Left kidney (tissue), 8 donors: ENCODE results near the gene GSDME. TPM values are rescaled to one million over a fixed set of nuclear protein-coding genes. Genes with fewer than 3 reads are reported as not detected.
"Not testable (repeated sequence)": the region's sequence is repeated elsewhere in the genome, so short reads cannot be mapped to it uniquely, and the experiment has no call there.

ENCODE experiments used
- DNase-seq: peaks from one replicate; pipeline ENCODE4 v3.0.0-alpha.2; 2013
- long read RNA-seq, 8 donors: transcript quantifications; one replicate each; lab custom pipeline, GENCODE V29; 2026
- polyA plus RNA-seq: library from polyadenylated mRNA; unstranded; fragments of 120-200 nt; gene quantifications from one replicate; pipeline ENCODE4 v1.2.1, GENCODE V29; 2013; ENCODE audit not compliant: insufficient read length

The GSDME gene
- 16.5 TPM for polyA plus RNA-seq
- long read RNA-seq, donor 1, full-length matches to known transcripts: 2 of 2 reads
- long read RNA-seq, donor 1, partial matches to known transcripts: 0 of 2 reads
- long read RNA-seq, donor 1, other reads (novel, unspliced or antisense): 0 of 2 reads
- long read RNA-seq, donor 2, partial matches to known transcripts: 0 of 2 reads
- long read RNA-seq, donor 2, other reads (novel, unspliced or antisense): 0 of 2 reads
- long read RNA-seq, donor 3, partial matches to known transcripts: 0 of 1 reads
- long read RNA-seq, donor 3, other reads (novel, unspliced or antisense): 0 of 1 reads
- long read RNA-seq, donor 4: 0 reads
- long read RNA-seq, donor 5, full-length matches to known transcripts: 7 of 7 reads
- long read RNA-seq, donor 5, partial matches to known transcripts: 0 of 7 reads
- long read RNA-seq, donor 5, other reads (novel, unspliced or antisense): 0 of 7 reads
- long read RNA-seq, donor 6, transcript GSDME-215 (10 exons, 2,250 nt): major isoform, 6 of 6 reads
- long read RNA-seq, donor 6, partial matches to known transcripts: 0 of 6 reads
- long read RNA-seq, donor 6, other reads (novel, unspliced or antisense): 0 of 6 reads
- long read RNA-seq, donor 7, transcript GSDME-215 (10 exons, 2,250 nt): major isoform, 6 of 7 reads
- long read RNA-seq, donor 7, partial matches to known transcripts: 0 of 7 reads
- long read RNA-seq, donor 7, other reads (novel, unspliced or antisense): 0 of 7 reads
- long read RNA-seq, donor 8: 0 reads

DNA sequence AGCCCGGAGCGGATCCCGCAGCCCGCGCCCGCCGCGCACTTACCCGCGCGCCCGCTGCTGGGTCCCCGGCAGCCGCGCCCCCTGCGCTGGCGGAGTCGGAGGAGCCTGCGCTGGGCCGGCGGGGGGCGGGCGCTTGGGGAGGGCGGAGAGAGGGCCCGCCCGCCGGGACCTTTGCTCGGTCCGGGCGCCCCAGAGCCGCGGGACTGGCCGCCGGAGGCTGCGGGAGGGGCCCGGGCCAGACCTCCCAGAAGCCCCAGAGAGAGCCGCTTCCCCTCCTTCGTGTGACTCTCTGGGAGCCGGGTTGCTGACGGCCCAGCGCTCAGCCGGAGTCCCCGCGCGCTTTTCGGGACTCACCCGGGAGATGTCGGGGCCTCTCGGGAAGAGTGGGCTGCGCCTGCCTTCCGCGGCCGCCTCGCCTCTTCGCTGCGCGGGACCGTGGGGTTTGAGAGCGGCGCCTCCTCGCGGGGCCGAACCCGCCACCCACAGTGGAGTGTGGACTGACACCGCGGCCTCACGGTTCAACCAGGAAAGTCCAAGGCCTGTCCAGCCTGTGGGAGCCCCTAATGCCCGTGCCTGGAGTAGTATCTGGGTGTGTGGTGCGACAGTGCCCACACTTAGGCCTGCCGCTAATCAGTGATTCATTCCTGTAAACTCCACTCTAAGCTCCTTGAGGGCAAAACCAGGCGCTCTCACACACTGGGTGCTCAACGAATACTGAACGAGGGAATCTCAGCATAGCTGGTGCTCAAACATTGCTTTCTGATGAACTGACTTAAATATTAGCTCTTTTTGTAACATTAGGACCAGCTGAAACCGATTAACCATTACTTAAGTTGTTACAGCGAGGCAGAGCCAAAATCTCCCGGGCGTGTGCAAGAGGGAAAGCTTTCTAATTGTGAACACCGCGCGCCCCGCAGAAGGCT is at the start of gene GSDME:
GSDME (minus strand) TSS at position 112 of the 923 bp plus-strand sequence. CDS start 7,690 bp downstream, outside the sequence.
- DNase-seq: peak; percentile 56

DNA sequence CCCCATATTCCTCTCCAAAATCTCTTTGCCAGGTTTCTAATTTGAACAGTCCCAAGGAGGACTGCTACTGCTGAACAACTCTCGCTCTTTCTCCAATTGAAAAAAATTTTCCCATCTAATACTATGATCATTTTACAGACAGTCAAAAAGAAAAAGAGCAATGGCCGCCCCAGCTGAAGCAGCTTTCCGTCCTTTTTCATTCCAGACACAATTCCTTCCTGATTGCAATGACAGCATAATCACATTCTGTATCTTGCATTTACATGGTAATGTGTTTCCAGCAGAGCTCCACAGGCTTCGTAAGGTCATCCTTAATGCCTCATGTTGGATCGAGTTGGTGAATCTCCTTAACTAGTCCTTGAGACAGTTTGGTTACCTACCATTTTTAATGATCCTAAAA is 45.0 kb upstream of the GSDME start:
- no peak for DNase-seq

DNA sequence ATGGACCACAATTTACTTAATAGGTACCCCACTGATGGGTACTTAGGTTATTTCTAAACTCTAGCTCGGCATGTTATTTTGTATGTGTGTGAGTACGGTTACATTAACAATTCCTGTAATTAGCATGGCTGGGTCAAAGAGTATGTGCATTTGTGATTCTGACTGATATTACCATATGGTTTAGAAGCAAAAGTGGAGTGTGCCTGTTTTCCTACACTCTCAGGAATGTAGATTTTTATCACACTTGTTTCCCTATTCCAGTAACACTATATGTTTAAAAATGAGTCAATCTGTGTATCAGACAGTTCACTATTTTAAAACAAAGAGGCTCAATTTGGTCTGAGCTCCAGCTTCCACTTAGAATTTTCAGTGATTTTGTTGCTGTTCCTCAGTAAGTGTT is 44.6 kb upstream of the GSDME start:
- DNase-seq: no peak

DNA sequence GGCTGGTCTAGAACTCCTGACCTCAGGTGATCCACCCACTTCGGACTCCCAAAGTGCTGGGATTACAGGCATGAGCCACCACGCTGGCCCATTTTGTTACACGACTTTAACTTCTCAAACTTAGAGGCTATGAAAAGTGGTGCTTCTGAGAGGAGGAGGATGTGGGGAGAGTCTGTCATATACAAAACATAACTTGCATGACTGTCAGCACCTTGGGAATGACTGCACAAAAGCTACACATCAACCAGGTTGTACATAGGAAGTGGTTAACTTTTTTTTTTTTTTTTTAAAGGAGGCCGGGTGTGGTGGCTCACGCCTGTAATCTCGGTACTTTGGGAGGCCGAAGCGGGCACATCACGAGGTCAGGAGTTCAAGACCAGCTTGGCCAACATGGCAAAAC is 43.4 kb upstream of the GSDME start:
- DNase-seq: no peak

DNA sequence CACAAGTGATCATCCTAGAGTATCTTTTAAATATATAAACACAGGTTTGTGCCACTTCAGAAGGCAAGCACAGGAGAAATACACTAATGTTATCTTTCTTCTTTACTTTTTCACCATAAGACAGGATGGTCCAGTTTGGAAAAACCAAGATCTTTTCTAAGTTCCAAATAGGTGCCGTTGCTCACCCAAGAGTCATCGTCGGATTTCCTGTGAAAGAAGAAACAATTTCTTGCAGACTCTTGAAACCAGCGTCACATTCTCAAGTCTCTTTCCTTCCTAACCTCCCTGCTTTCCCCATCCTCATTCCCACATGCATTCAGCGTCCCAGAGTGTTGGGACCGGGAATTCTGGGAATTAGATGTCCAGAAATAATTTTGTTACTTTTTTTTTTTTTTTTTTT is 42.8 kb upstream of the GSDME start:
- DNase-seq: no peak

DNA sequence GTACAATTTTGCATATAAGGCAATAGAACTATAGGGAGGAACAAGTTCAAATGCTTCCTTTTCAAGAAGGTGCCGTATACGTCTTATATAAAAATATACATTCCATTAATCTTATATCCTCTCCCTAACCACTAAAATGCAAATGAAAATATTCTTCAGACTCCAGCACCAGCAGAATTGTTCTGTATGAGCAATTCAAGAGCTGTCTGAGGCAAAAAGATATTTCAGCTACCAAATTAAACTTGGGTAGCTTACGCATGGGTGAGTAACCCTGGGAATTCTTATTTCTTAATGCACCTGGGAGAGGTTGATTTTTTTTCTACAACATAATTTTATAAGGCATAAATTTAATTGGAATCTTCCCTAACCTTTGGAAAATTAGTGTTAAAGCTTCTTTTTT is 42.2 kb upstream of the GSDME start:
- DNase-seq: no peak

DNA sequence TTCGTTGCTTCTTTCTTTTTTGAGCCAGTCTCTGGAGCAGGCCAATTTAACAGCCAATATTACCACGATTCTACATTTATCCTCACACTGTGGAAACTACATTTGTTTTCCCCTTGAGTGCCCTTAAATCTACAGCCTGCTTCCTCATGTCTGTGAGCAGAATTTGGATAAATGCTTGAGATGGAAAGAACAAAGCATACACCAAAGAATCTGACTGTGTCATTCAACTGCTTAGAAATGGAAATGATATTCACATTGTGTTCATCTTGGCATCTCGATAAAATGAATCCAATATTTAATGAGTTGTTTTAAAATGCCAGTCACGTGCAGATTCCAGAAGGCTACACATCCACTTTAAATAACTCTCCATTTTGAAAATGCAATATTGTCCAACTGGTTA is 41.0 kb upstream of the GSDME start:
- no peak for DNase-seq

DNA sequence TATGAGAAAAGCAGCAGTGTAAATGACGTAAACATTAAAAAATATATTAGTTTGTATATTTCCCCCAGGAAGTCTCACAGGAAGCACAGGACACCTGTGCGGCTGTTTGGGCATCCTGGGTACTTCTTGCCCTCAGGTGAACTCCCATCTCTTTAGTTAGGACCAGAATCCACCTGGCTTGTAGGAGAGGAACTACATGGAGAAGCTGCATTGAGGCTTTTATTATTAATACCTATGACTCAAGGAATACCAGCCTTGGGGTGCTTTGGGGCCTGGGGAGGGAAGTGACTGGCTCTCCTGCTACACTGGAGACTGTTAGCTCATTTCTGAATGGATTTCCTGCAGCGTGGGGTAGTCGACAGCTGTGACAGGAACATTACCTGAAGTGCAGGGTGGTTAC is 40.0 kb upstream of the GSDME start:
- DNase-seq: no peak

DNA sequence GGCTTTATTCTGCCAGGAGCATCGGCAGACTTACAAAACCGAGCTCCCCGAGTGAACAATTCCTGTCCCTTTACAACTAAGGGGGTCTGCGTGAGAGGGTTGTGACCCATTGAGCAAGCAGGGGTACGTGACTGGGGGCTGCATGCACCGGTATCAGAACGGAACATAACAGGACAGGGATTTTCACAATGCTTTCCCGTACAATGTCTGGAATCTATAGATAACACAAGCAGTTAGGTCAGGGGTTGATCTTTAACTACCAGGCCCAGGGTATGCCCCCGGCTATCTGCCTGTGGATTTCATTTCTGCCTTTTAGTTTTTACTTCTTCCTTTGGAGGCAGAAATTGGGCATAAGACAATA is 38.1 kb upstream of the GSDME start:
- no peak for DNase-seq

DNA sequence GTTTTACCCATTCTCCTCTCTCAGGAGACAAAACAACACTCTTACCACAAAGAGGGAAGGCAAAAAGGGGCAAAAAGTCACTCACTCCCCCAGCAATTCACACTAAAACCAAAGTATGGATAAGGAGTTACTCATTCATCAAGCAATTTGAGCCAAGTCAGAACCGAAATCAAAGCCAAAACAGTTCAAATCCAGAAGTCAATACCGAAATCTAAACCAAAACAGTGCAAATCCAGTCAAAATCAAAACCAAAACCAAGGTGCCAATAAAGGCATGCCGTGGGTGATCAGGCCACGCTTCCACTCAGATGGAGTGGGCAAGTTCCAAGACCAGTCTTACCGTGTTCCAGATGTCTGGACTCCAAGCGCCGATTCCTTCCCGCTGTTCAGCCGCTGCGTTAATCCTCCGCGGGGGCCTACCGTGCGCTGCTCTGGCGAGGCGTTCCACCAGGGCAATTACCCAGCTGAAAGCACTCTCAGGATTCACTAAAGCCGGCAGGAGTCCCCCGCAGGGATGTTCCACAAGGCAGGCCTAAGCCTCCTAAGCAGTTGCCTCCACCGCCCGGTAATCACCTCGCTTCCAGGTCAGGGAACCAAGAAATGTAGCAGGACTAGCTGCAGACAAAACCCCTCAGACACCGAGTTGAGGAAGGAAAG is 37.6 kb upstream of the GSDME start:
- not testable (repeated sequence) for DNase-seq

DNA sequence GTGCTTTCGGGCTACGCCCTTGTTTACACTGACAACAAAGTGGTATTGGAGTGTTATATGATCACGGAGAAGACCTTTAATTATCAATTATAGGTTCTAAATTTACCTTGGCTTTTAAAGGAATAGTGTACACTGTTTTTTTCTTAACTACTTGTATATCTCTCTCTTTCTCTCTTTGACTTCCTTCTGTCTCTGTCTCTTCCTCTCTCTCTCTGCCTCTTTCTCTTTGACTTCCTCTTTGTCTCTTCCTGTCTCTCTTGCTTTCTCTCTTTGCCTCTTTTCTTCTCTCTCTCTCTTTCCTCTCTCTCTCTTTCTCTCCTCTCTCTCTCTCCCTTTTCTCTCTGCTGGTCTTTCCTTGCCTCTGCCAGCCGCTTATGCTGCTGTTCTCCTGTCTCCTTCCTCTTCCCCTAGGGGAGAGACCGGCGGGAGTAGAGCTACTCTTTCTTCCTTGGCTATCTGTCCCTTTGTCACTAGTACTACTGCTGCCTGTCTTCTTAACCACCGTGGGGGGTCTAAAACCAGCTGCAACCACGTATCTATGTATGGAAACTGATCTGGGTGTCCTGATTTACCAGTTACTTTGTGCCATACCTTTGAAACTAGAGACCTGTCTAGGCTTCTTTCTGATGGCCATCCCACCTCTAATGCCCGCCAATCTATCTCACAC is 36.9 kb upstream of the GSDME start:
- no peak for DNase-seq

DNA sequence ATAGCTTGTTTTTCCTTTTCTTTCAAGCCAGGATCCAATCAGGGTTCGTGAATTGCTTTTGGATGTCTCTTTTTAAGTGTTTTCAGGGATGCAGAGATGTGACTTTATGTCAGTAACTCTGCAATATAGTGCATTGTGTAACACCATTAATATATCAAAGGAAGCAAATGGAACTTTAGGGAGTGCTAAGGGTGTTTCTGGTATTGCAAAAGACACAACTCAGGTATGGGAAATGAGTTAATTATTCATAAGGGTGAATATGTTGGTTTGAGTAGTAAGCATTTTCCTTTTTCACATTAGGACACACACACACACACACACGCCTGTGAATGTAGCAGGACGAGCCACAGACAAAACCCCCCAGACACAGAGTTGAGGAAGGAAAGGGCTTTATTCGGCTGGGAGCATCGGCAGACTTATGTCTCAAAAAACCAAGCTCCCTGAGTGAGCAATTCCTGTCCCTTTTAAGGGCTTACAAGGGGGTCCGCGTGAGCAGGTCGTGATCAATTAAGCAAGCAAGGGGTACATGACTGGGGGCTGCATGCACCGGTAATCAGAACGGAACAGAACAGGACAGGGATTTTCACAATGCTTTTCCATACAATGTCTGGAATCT is 31.8 kb upstream of the GSDME start:
- no peak for DNase-seq

DNA sequence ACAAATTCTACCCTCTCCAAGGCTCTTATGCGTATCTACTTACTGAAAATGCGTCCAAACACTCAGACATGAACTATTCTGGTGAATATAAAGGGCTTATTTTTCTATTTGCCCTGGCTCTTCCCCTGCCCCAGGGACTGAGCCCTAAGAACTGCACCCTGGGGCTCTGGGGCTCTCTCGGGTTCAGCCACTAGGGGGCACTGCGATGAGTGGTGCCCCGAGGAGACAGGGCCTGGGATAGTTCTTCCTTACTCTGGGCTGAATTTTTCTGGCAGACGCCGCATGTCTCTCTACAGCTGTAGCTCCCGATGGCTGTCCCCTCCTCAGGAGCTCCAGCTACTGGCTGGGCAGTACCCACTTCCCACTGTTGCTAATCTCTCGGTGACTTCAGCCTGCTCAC is 30.8 kb upstream of the GSDME start:
- no peak for DNase-seq

DNA sequence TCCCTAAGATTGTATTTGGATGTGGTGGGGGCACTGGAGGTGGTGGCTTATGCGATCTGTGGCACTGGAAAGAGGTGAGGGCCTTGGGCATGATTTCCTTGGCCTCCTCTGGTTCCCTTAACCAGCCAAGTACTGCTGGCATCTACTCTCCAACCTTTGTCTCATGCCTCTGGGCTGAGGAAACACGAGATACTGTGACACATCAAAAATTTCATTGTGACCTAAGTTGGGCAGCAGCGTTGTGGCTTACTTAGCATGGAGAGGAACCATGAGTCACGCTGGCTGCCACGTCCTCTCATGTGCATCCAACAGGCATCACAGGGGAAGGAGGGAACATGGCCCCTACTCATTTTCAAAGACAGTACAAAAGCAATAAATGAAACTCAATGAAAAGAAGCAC is 29.7 kb upstream of the GSDME start:
- DNase-seq: no peak

DNA sequence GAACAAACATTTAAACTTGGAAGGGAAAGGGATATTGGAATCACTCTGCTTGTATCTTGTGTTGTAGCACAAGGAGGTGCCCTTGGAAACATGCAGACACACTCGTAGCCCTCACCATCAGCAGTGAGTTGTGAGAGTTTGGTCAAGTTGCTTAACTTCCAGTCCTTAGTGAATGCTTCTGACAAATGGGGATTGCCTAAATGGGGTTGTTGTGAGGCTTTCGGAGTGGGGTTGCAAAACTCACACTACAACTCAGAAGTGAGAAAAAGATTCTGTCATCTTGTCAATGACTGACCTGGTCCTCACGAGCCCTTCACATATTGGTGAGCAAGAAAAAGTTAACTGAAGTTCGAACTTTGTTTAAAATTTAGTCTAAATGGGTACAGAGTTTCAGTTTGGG is 29.0 kb upstream of the GSDME start:
- no peak for DNase-seq

DNA sequence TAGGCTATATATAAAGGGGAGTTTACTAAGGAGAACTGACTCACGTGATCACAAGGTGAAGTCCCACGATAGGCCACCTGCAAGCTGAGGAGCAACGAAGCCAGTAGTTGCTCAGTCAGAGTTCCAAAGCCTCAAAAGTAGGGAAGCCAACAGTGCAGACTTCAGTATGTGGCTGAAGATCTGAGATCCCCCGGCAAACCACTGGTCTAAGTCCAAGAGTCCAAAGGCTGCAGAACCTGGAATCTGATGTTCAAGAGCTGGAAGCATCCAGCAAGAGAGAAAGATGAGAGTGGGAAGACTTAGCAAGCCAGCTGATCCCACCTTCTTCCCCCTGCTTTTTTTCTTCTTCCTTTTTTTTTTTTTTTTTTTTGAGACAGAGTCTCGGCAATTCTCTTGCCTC is 27.0 kb upstream of the GSDME start:
- no peak for DNase-seq

DNA sequence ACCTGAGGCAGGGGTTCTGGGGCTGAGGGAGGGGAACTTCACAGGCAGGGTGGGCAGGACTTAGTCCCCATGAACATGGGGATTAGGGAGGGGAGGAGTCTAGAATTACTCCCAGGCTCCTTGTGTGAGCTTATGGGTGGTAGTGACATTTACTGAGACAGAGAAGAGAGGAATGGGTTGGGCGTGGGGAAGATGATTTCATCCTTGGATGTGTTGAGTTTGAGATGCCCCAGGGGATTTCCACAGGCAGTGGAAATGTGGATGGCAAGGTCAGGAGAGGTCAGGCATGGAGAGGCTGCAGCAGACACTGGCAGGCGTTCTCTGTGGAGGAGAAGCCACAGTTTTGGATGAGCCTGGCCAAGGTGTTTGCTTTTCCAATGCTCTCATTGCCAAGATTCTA is 26.4 kb upstream of the GSDME start:
- no peak for DNase-seq

DNA sequence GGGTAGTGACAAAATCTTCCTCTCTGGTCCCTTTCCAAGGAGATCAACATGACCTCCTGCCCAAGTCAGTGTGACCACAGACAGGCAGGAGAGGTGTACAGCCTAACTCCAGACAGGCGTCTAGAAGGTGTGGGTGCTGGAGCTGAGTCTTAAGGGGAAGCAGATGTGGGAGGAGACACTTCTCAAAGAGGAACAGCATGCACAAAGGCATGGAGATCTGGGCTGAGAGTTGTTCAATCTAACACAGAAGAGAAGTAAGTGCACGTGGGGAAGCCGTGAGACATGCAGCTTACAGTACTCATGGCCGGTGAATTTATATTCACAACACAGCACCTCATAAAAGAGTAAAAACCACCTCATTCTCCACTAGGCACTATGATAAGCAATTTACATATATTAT is 23.8 kb upstream of the GSDME start:
- no peak for DNase-seq

DNA sequence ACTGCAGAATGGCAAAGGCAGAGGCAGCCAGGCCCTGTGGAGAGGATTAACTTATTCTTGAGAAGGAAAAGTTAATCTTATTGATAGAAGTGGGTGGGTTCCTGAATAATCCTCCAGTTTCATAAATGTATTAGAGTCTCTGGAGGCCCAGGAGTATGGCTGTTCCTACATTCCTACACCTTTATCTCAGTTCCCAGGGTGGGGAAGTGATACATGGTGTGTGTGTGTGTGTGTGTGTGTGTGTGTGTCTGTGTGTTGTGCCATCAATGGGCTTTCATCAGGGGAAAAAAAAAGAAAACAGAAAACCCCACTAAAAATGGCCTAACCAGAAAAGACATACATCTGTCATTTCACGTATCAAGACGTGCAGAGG is 22.0 kb upstream of the GSDME start:
- no peak for DNase-seq

DNA sequence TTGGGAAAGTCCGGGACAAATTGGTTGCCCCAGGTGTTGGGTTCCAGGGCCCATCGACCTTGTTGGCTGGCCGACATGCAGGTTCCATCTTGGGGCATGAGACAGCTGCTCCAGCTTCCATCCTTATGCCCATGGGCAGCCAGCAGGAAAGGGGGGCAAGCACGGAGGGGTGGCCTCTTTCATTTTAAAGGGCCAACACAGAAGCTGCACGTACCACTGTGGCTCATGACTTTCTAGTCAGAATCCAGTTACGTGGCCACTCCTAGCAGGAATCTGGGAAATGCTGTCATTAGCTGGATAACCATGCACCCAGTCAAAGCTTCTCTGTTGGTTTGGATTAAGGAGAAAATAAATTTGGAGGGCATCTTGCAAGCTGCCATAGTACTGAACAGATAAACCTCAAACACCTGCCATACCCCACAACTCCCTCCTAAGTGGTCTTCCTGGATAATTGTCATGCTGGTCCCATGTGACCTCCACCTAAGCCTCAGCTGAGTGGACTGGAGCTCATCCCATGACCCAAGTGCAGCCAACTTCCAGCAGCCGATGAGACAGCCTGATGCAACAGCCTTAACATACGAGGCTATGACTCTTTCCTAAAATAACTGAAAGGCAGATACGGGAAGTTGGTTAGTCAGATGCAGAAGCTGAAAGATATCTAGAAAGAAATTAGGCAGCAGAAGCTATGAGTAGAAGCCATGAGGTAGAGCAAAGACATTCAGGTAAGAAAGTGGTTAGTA is 21.4 kb upstream of the GSDME start:
- no peak for DNase-seq
